Fibroblast of skin of abdomen (primary cell): ENCODE data around the gene TMLHE.
"Not testable (repeated sequence)": the region's sequence is repeated elsewhere in the genome, so short reads cannot be mapped to it uniquely, and the experiment has no call there.

Source experiments
- DNase-seq: peaks from one replicate; pipeline ENCODE4 v3.0.0-alpha.2; 2013

TMLHE gene

DNA sequence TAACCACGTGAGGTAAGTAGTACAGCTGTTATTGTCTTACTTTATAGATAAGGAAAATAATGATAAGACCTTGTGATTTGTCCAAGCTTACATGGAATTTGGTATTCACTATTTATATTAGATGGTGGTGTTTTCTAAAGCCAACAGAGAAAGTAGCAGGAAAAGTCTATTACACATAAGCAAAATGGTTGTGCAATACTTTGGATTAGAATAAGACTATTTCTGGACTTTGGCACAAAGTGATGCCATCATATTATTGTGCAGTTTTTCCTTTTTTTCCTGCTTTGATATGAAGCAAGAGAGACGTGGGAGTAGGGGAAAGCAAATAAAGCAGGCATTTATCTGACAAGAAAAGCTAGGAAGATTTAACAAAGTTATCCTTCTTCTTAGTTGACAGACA, 117.6 kb downstream of the TMLHE start:
- DNase-seq: not testable (repeated sequence)

DNA sequence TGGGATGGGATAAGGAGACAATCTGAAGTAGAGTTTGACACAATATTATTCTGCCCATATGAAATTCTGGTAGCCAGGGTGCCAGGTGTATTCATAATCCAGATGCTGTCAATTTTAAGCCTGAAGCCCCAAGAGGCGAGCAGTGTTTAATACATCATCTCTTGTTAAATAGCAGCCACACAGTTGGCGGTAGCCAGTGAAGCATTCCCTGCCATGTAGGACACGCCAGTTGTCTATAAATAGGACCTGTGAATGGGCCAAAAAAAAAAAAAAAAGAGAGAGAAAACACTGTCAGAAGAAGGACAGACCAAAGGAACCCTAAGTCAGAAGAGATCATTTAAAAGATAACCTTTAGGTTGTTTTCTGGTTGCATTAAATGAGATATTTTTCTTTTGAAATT, 121.3 kb downstream of the TMLHE start:
- not testable (repeated sequence) for DNase-seq

DNA sequence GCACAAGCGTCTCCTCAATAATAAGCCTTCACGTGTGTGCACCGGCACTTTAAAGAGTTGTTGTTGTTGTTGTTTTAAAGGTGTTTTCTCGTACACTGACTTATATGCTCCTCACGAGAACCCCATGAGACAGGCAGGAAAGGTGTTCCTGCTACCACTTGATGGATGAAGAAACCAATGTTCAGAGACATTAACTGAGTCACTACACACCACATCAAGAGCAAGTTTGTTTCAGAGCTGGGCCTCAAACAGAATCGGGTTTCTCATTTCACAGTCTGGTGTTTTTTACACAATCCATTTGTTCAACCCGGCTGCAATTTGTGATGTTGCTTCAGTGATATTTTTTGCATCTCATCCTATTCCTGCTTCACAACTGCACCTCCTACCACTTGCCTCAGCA, 135.6 kb downstream of the TMLHE start:
- DNase-seq: not testable (repeated sequence)

DNA sequence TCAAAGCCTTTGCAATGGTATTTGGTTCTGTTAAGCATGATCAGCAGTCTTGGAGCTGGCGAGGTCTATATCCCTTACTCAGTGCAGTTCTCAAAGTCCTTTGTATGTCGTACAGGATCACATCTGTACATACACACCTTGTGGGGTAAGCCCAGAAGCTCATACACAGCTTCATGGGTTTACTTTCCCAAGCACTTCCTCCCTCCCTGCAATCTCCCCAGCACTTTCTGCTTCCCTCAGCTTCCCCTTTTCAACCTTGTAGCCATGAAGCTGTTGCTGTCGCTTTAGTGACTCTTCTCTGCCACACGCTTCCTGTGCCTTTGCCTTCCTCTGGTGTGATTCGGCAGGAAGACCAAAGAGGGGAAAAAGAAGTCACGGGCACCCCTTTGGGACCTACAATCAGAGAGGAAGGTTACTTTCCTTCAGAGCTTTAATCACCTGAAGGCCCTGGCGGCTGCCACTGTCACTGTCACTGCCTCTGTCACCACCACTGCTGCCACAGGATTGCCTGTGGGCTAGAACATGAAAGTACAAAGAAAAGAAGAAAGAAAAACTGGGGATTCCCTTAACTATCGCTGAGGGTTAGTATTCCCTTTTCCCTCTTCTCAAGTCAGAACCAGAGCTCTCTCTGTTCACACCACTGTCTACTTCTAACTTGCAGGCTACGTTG, 146.3 kb downstream of the TMLHE start:
- not testable (repeated sequence) for DNase-seq

DNA sequence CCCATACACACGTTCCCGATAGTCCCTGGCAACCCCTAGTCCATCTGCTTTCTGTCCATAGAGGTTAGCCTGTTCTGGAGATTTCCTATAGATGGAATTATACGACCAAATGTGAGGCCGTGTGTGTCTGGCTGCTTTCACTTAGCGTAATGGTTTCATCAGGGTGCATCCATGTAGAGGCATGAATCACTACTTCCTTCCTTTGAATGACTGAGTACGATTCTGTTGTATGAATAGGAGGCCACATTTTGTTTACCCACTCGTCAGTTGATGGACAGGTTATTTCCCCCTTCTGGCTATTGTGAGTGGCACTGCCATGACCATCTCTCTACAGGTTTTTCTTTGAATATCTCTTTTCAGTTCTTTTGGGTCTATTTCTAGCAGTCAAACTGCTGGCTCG, 152.3 kb downstream of the TMLHE start:
- DNase-seq: not testable (repeated sequence)

DNA sequence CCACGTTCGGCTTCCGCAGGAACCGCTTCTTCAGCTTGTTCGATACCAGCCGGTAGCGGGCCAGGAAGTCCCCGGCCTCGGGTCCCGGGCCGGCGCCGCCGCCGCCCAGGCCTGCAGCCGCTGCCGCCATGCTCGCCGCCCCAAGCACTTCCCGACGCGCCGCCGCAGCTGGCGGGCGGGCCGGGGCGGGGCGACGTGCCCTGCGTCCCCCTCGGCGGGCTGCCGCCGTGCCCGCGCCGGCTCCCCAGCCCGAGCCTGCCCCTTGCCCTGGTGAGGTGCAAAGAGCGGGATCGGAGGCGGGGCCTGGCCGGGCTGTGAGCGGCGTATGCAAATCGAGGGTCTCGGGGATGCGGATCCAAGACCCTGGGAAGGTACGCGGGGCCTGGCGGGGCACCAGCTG, 154.3 kb downstream of the TMLHE start, which contains the start of gene F8A3:
Gene F8A3 (minus strand): TSS at position 150 of the 400 bp plus-strand sequence. CDS start 20 bp downstream, at position 130.
- DNase-seq: not testable (repeated sequence)

DNA sequence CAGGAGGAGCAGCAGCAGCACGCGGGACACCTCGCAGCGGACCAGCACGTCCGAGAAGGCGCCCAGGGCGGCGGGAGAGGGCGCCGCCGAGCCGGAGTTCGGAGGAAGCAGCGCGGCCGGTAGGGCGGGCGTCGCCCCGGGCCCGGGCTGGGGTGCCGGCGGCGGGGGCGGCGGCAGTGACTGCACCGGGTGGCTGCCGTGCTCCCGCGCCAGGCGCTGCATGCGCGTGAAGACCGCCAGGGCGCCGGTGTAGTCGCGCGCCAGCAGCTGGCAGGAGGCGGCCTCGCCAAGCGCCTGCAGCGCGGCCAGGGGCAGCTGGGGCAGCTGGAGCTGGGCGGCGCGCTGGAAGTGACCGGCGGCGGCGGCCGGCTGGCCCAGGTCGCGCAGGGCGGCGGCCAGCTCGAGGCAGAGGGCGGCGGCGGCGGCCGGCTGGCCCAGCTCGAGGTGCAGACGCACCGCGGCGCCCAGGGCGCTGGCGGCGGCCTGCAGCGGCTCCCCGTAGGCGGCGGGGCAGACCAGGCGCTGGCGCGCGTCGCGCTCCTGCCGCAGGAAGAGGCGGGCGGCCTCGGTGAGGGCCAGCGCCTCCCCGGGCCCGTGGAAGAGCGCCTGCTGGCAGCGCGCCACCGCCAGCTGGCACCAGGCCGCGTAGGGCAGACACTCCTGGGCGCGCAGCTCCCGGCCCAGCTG, 154.8 kb downstream of the TMLHE start:
- DNase-seq: not testable (repeated sequence)

DNA sequence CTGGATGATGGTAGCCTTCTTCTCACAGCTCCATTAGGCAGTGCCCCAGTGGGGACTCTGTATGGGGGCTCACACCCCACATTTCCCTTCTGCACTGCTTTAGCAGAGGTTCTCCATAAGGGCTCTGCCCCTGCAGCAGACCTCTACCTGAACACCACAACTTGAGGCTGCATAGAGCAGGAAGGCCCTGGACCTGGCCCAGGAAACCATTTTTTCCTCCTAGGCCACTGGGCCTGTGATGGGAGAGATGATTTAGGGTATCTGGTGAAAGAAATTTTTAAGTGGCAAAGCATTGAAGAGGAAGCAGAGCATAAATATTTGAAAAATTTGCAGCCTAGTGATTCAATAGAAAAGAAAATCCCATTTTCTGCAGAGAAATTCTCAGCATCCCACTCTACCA, 171.7 kb downstream of the TMLHE start:
- DNase-seq: no peak
